SK-N-SH (cell line): ENCODE data around the gene TSPAN12.

Experiments
- CTCF ChIP-seq: fragments of 200-600 bp; sonication (generic); IDR thresholded peaks from 2 replicates; pipeline ENCODE4 v1.6.1; 2017; ENCODE audit warnings: antibody characterized with exemption, mild to moderate bottlenecking, moderate library complexity
- EP300 ChIP-seq, 2 experiments: IDR thresholded peaks; 2 replicates each; pipeline versions ENCODE4 v1.4.0 to v1.6.1; 2012; ENCODE audit warnings: borderline replicate concordance in 1 of 2, low read depth in 1 of 2, low read length in 1 of 2
- USF2 ChIP-seq: fragments of 150-350 bp; IDR thresholded peaks from 2 replicates; pipeline ENCODE4 v1.6.1; 2017; ENCODE audit warnings: antibody characterized with exemption, low read length, low read depth, borderline replicate concordance
- YY1 ChIP-seq: IDR thresholded peaks from 2 replicates; pipeline ENCODE4 v1.4.0; 2012; ENCODE audit warnings: low read depth, mild to moderate bottlenecking

GRCh38 chr7:120760851-120761250 is 97.1 kb downstream of the TSPAN12 start:
- TF ChIP-seq YY1: no peak
- TF ChIP-seq CTCF: no peak
- no peak for TF ChIP-seq EP300 (IDR thresholded peaks at IDR 0.05; ENCODE audit: borderline replicate concordance in 1 of 2, low read depth in 1 of 2, low read length in 1 of 2)
- no peak for TF ChIP-seq USF2
